GM12872 (cell line): ENCODE measurements around the gene DPAGT1.

Source experiments
- TF ChIP-seq, protein P1 (sequence below): IDR thresholded peaks from 3 replicates; pipeline ENCODE4 v1.5.1; 2011; ENCODE audit warnings: low read depth, mild to moderate bottlenecking, low read length, moderate library complexity; ENCODE audit not compliant: insufficient read depth

The DPAGT1 gene

DNA sequence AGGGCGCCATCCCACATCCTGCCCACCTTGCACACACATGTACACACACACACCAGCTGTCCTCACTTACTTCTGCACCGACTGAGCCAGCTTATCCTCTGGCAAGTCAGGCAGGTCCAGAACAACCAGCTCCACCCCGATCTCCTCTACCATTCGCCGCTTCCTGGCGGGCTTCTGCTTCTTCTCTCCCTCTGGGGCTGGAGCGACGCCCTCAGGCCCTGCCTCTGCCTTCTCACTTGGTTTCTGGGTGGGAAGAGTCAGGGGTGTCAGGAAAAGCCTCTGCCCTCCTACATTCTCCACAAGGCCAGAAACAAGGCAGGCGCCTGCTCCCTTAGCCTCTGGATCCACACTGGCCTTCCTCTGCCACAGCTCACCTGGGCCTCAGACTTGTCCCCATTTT, 53.0 kb downstream of the DPAGT1 start:
- TF ChIP-seq, protein P1, sequence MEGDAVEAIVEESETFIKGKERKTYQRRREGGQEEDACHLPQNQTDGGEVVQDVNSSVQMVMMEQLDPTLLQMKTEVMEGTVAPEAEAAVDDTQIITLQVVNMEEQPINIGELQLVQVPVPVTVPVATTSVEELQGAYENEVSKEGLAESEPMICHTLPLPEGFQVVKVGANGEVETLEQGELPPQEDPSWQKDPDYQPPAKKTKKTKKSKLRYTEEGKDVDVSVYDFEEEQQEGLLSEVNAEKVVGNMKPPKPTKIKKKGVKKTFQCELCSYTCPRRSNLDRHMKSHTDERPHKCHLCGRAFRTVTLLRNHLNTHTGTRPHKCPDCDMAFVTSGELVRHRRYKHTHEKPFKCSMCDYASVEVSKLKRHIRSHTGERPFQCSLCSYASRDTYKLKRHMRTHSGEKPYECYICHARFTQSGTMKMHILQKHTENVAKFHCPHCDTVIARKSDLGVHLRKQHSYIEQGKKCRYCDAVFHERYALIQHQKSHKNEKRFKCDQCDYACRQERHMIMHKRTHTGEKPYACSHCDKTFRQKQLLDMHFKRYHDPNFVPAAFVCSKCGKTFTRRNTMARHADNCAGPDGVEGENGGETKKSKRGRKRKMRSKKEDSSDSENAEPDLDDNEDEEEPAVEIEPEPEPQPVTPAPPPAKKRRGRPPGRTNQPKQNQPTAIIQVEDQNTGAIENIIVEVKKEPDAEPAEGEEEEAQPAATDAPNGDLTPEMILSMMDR: no peak

DNA sequence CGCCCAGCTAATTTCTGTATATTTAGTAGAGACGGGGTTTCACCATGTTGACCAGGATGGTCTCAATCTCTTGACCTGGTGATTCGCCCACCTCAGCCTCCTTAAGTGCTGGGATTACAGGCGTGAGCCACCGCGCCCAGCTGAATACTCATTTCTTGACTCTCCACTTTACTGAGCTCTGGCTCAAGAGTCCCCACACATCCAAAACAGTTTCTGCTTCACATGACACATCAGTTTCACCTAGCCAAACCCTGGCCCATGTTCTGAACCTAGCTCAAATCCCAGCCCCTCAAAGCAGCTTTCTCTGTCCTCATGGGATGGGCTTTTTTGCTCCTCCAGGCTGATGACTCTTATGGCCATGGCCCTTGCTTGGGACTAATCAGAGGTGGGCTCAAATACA, 54.4 kb downstream of the DPAGT1 start:
- TF ChIP-seq, protein P1: no peak
